Measurements from ENCODE around the gene PTPRM. TPM values are rescaled to one million over a fixed set of nuclear protein-coding genes. Genes with fewer than 3 reads are reported as not detected.

The PTPRM gene
- total RNA-seq, 1 donor from 2014 or later = 32.3 TPM

GRCh38 chr18:8097927-8098326 lies 530.8 kb downstream of the PTPRM start:
- DNase-seq (ENCODE audit: low read depth in 2 of 2) = no peak

GRCh38 chr18:8106603-8107002 lies 539.5 kb downstream of the PTPRM start:
- DNase-seq (ENCODE audit: low read depth in 2 of 2) = no peak

GRCh38 chr18:8107426-8107825 lies 540.3 kb downstream of the PTPRM start:
- no peak for DNase-seq (ENCODE audit: low read depth in 2 of 2)

DNA sequence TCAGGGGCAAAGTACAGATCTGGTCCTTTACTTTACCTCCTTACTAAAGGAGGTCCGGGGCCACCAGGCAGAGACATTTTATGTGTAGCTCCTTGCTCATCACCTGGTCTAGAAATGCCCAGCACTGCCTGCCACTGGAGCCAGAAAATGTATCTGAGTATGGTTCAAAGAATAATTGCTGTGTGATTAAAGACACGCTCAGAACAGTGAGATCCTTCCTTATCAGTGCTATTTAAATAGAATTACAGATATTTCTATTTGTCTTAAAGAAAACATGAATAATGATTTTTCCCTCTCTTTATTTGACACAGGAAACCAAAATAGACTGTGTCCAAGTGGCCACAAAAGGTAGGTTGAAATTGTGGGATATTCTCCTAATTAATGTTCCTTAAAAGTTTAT lies 547.4 kb downstream of the PTPRM start:
- DNase-seq (ENCODE audit: low read depth in 2 of 2) = no peak

GRCh38 chr18:8116341-8117005 lies 549.4 kb downstream of the PTPRM start:
- DNase-seq (ENCODE audit: low read depth in 2 of 2) = no peak

DNA sequence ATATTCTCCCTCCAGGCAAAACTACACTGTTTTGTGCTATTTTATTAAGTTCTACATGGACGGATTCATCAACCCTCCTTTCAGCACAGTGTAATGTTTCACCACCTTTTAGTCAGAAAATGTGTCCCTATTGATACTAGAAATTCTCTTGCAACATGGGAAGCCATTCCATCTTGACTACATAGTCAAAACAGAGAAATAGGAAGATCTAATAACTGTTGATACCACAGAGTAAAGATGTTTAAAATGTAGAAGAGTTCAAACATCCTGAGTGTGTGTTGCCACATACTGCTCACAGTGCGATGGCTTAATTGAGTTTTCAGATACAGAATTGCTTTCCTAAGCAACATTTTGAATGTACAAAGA lies 549.9 kb downstream of the PTPRM start:
- no peak for DNase-seq (ENCODE audit: low read depth in 2 of 2)

DNA sequence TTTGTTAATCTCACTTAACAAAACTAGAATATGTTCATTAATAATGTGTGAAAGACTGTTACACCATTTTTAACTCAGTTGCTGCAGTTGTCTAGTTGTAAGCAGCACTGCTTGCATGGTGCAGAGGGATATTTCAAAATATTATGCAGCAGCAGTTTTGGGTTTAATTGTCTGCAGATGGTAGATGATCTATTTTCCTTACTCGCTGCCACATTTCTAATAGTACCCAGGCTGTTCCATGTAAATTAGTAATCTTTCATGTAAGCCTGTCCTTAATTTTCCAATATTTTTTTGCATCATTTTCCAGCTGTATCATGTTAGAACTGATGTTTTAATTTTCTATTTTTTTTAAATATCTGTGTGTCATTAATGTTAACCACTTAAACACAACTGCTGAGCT lies 554.0 kb downstream of the PTPRM start:
- DNase-seq (ENCODE audit: low read depth in 2 of 2) = no peak

DNA sequence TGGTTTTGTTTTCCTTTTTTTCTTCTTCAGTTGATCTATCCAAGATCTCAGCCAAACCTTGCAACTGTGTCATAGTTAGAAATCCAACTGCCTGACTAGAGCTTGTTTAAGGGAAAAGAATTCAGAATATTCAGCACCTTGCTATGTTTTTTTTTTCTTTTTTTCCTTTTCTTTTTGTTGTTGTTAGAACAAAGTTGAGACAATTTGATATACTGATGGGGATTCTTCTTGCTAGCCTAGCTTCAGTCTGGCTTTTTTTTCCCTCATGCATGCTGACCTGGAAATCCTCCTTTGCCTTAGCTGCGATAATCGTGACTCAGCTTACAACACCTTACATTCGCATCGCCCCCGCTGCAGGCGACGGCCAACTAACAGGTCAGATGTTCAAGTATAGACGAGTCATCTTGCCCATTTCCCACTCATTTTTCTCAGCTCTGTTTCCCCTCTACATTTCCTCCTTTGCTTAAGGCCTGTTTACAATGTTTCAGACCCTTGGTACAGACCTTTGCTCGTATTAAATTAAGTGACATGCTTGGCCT lies 554.9 kb downstream of the PTPRM start:
- peak in 1 of 2 donors; percentile 78 for DNase-seq (ENCODE audit: low read depth in 2 of 2)

GRCh38 chr18:8124232-8125146 lies 557.4 kb downstream of the PTPRM start:
- no peak for DNase-seq (ENCODE audit: low read depth in 2 of 2)

GRCh38 chr18:8130096-8130495 lies 563.0 kb downstream of the PTPRM start:
- no peak for DNase-seq (ENCODE audit: low read depth in 2 of 2)

DNA sequence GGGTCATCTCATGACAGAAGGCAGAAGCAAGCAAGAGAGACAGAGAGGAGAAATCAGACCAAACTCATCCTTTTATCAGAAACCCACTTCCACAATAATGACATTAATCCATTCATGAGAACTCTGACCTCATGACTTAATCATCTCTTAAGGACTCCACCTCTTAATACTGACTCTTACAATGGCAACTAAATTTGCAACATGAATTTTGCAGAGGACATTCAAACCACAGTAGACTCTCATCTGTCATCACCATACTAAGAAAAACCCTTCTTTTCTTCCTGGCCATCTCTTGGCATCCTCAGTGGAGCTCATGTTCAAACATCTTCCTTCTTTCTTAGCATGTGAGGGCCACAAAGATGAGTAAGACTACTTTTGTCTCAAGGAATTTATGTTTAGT lies 565.9 kb downstream of the PTPRM start:
- DNase-seq (ENCODE audit: low read depth in 2 of 2) = no peak

DNA sequence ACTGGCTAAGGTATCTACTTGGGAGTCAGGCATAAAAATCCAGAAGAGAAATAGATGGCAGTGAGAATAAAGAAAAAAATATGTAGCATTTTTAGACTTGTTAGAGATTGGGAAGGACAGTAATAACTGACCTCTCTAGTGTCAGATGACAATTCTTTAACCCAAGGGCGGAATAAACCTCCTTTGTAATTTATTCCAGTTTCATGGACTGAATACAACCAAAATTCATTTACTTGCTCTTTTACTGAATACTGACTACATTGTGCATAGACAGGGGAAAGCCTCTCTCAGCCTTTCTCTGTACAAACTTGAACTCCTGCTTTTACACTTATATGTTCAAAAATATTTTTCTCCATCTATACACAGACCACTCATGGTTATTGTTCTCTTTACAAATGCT lies 566.8 kb downstream of the PTPRM start:
- no peak for DNase-seq (ENCODE audit: low read depth in 2 of 2)

- no peak for DNase-seq (ENCODE audit: low read depth in 2 of 2)
Observed at GRCh38 chr18:8139127-8139527, 572.0 kb downstream of the PTPRM start.

DNA sequence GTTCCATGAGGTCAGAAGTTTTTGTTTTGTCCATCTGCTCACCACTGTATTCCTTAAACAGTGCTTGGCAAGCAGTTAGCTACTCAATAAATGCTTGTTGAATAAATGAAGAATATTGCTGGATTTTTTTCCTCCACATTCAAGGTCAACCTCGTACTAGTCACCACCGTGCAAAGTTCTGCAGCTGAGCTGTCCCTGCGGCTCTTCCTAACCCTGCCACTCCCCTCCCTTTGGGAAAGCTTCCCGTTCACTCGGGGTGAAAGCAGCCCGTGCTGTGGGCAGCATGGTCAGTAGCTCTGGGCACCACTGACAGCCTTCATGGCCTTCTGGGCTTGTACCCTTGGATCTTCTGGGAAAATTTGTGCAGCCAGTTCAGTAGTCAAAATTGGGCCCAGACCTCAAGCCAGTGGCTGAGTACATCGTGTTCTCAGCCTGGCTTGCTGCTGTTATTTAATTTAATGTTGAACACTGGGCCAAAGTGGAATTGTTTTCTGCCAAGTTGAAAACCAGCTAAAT lies 572.8 kb downstream of the PTPRM start:
- DNase-seq (ENCODE audit: low read depth in 2 of 2) = no peak

- peak in 1 of 2 donors; percentile 31 for DNase-seq (ENCODE audit: low read depth in 2 of 2)
Observed at GRCh38 chr18:8140841-8141501, 573.9 kb downstream of the PTPRM start.

DNA sequence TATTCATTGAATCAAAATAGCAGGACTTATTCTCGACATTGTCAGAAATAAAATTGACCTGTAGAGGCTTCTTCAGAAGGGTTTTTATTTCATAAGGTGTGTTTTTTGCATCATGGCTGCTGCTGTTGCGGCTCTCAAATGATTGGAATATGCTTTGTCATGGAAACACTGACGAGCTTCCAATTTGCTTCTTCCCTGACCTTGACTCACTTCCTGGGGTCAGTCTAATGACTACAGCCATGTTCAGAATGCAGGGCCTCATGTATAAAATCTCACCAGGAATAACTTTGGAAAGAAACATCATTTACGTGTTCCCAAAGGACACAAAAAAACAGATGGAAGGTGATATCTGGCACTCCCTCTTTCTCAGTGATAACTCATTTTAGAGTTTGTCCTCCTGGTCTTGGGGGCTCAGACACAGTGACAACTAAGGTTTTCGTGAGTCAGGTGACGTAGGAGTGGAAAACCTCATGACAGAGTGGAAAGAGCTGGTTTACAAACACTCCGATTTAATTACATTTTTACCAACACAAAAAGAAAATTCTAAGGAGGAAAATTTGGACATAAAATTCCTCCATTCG lies 575.1 kb downstream of the PTPRM start:
- peak; percentile 75 to 81 for DNase-seq (ENCODE audit: low read depth in 2 of 2)

DNA sequence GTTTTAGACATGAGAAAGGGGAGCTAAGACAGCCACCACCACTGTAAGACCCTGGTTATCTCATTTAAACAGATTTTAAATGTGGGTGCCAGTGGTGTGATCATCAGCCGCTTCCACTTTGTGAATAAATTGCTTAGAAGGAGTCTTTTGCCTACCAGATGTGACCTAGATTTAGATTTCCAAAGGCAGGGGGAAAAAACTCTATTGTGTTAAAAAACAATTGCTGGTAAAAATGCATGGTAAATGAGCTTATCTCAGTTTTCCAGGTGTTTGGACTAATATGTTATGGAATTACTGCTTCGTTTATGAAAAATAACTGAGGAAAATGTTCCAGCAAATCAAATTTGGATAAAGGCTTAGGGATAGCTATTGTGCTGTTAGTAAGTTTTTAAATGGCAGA lies 575.8 kb downstream of the PTPRM start:
- DNase-seq (ENCODE audit: low read depth in 2 of 2) = peak; percentile 31 to 56

DNA sequence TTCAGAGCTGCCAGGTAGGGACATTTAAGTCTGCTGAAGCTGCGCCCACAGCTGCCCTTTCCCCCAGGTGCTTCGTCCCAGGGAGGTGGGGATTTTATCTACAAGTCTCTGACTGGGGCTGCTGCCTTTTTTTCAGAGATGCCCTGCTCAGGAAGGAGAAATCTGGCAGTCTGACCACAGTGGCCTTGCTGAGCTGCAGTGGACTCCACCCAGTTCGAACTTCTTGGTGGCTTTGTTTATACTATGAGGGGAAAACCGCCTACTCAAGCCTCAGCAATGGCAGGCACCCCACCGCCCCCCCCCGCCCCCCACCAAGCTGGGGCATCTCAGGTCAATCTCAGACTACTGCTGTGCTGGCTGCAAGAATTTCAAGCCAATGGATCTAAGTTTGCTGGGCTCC lies 584.1 kb downstream of the PTPRM start:
- DNase-seq (ENCODE audit: low read depth in 2 of 2) = no peak

- DNase-seq (ENCODE audit: low read depth in 2 of 2) = no peak
Observed at GRCh38 chr18:8153887-8154583, 586.9 kb downstream of the PTPRM start.

DNA sequence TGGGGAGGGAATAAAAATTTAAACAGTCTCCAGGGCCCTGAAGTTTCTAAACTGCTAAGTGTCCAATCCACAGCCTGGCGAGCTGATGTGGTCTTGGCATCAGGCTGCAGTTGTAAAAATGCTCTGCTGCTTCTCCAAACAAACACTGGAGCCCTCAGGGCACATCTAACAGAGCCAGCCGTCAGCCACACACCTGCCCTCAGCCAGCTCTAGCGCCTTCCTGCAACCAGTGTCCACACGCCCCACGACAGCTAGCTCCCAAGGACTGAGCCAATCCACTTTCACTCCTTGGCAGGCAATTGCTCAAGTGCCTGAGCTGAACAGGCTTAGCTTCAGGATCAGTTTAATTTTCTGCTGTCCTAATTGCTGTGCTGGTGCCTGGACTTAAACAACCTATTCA lies 595.7 kb downstream of the PTPRM start:
- DNase-seq (ENCODE audit: low read depth in 2 of 2) = no peak

Measured in dermis microvascular lymphatic vessel endothelial cell (primary cell).